HepG2 (cell line): Measurements from ENCODE around the gene ZNF700. TPM values are rescaled to one million over a fixed set of nuclear protein-coding genes. Genes with fewer than 3 reads are reported as not detected.

Experiments
- ARNT2 ChIP-seq: sonication (generic); formaldehyde crosslinking; IDR thresholded peaks from 2 replicates; pipeline ENCODE4 v1.8.0; 2022; ENCODE audit warnings: mild to moderate bottlenecking, low read depth, missing genetic modification reagents, moderate library complexity
- HHEX ChIP-seq: IDR thresholded peaks from 2 replicates; pipeline ENCODE4 v1.6.1; 2016; ENCODE audit warnings: control low read depth
- HNRNPLL ChIP-seq: fragments of 200-400 bp; formaldehyde crosslinking; IDR thresholded peaks from 2 replicates; pipeline ENCODE4 v1.6.1; 2017; ENCODE audit warnings: mild to moderate bottlenecking, low read depth, low read length; ENCODE audit not compliant: poor library complexity, severe bottlenecking
- KLF13 ChIP-seq: sonication (generic); formaldehyde crosslinking; IDR thresholded peaks from 2 replicates; pipeline ENCODE4 v1.4.0; 2020; ENCODE audit warnings: mild to moderate bottlenecking, missing genetic modification reagents
- MAX ChIP-seq: IDR thresholded peaks from 2 replicates; pipeline ENCODE4 v1.6.1; 2012; ENCODE audit warnings: inconsistent platforms
- RAD21 ChIP-seq: fragments of 450-650 bp; formaldehyde crosslinking; IDR thresholded peaks from 2 replicates; pipeline ENCODE4 v1.5.0; 2020; ENCODE audit warnings: mild to moderate bottlenecking
- SALL2 ChIP-seq: sonication (generic); formaldehyde crosslinking; IDR thresholded peaks from 2 replicates; pipeline ENCODE4 v1.8.1; 2023; ENCODE audit warnings: mild to moderate bottlenecking, missing genetic modification reagents, inconsistent platforms
- SAP130 ChIP-seq: IDR thresholded peaks from 2 replicates; pipeline ENCODE4 v1.6.1; 2016; ENCODE audit warnings: low read depth
- STAG1 ChIP-seq: sonication (generic); formaldehyde crosslinking; IDR thresholded peaks from 2 replicates; pipeline ENCODE4 v1.4.0; 2020; ENCODE audit warnings: missing genetic modification reagents
- THRA ChIP-seq: sonication (generic); formaldehyde crosslinking; IDR thresholded peaks from 2 replicates; pipeline ENCODE4 v1.4.0; 2020; ENCODE audit warnings: missing genetic modification reagents, borderline replicate concordance
- ZFY ChIP-seq: sonication (generic); formaldehyde crosslinking; IDR thresholded peaks from 2 replicates; pipeline ENCODE4 v1.4.0; 2020; ENCODE audit warnings: missing genetic modification reagents
- ZMAT3 ChIP-seq: sonication (generic); formaldehyde crosslinking; conservative IDR thresholded peaks from 2 replicates; pipeline ENCODE4 v1.7.0; 2021; ENCODE audit warnings: missing genetic modification reagents
- ZMYM2 ChIP-seq: sonication (generic); formaldehyde crosslinking; IDR thresholded peaks from 2 replicates; pipeline ENCODE4 v1.8.0; 2022; ENCODE audit warnings: mild to moderate bottlenecking, missing genetic modification reagents
- polyA plus RNA-seq, 8 experiments: library from polyadenylated mRNA; depleted of rRNA in 3 of 8; stranded (reverse) in 7 of 8; unstranded in 1 of 8; fragments of >200 nt; fragmentation: Illumina TruSeq in 4 of 8; extraction: Trizol in 4 of 8; gene quantifications; 2 replicates each; pipeline versions ENCODE4 v1.2.1 to v1.2.3, GENCODE V29; 2011 to 2016; ENCODE audit warnings: low read depth in 4 of 8, missing spikeins in 1 of 8, mixed read lengths in 1 of 8; ENCODE audit not compliant: insufficient read depth in 1 of 8
- total RNA-seq, 5 experiments: library from RNA; depleted of rRNA; stranded (reverse); fragments of >200 nt; fragmentation: Illumina TruSeq; extraction: Trizol; gene quantifications; 2 replicates each; pipeline ENCODE4 v1.2.3, GENCODE V29; 2016; ENCODE audit warnings: low read depth in 1 of 5
- TF ChIP-seq, protein P1 (sequence below): sonication (generic); formaldehyde crosslinking; IDR thresholded peaks from 2 replicates; pipeline ENCODE4 v1.5.0; 2020; ENCODE audit warnings: missing genetic modification reagents
- TF ChIP-seq, protein P2 (sequence below): sonication (generic); formaldehyde crosslinking; IDR thresholded peaks from 2 replicates; pipeline ENCODE4 v1.5.0; 2020; ENCODE audit warnings: mild to moderate bottlenecking, missing genetic modification reagents, moderate library complexity
- TF ChIP-seq, protein P3 (sequence below): sonication (generic); formaldehyde crosslinking; IDR thresholded peaks from 2 replicates; pipeline ENCODE4 v1.8.0; 2023; ENCODE audit warnings: mild to moderate bottlenecking, missing genetic modification reagents
- TF ChIP-seq, protein P4 (sequence below): sonication (generic); formaldehyde crosslinking; IDR thresholded peaks from 2 replicates; pipeline ENCODE4 v1.5.1; 2020; ENCODE audit warnings: mild to moderate bottlenecking, missing genetic modification reagents, moderate library complexity
- TF ChIP-seq, protein P5 (sequence below): sonication (generic); formaldehyde crosslinking; IDR thresholded peaks from 2 replicates; pipeline ENCODE4 v1.5.1; 2020; ENCODE audit warnings: missing genetic modification reagents, mild to moderate bottlenecking, borderline replicate concordance

Gene ZNF700
- total and polyA plus RNA-seq, 2 of the 13 experiments (the other 11 are each of a cell fraction or from before 2014, with no cell fraction given): 6.0 to 12.8 TPM

DNA sequence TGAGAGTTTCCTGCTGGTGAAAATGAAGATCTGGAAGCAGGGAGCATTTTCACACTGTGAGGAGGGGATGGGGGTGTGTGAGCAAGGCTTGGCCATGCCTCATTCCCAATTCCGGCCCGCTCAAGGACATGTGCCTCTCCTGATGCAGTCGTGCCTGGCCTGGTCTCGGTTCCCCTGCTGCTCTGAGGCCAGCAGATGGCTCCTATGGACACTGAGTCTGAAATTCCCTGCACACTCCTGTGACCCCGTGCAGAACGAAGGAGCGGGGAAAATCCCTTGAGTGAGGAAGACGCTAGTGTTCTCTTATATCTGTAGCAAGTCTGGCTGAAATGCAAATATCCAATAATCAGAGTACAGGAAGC, 39.6 kb downstream of the ZNF700 start (continued):
- TF ChIP-seq STAG1 (CRISPR knock-in tag) (peak; percentile 43), KLF13 (CRISPR knock-in tag) (no peak), ZFY (CRISPR knock-in tag) (0 out of 2 replicates have a peak, but pooled peaks have one; percentile 25), HHEX (CRISPR knock-in tag) (no peak), MAX (peak; percentile 52; the same call in 1 of the 2 replicates), ZMYM2 (CRISPR knock-in tag) (no peak), SAP130 (peak; percentile 65; the same call in 1 of the 2 replicates), ARNT2 (CRISPR knock-in tag) (no peak), HNRNPLL (no peak), RAD21 (CRISPR knock-in tag) (0 out of 2 replicates have a peak, but pooled peaks have one; percentile 9), SALL2 (CRISPR knock-in tag) (no peak), THRA (CRISPR knock-in tag) (peak; percentile 13; the same call in 1 of the 2 replicates), ZMAT3 (CRISPR knock-in tag) (0 out of 2 replicates have a peak, but pooled peaks have one; percentile 39)
- TF ChIP-seq, protein P1, sequence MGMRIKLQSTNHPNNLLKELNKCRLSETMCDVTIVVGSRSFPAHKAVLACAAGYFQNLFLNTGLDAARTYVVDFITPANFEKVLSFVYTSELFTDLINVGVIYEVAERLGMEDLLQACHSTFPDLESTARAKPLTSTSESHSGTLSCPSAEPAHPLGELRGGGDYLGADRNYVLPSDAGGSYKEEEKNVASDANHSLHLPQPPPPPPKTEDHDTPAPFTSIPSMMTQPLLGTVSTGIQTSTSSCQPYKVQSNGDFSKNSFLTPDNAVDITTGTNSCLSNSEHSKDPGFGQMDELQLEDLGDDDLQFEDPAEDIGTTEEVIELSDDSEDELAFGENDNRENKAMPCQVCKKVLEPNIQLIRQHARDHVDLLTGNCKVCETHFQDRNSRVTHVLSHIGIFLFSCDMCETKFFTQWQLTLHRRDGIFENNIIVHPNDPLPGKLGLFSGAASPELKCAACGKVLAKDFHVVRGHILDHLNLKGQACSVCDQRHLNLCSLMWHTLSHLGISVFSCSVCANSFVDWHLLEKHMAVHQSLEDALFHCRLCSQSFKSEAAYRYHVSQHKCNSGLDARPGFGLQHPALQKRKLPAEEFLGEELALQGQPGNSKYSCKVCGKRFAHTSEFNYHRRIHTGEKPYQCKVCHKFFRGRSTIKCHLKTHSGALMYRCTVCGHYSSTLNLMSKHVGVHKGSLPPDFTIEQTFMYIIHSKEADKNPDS (CRISPR knock-in tag): no peak
- TF ChIP-seq, protein P2, sequence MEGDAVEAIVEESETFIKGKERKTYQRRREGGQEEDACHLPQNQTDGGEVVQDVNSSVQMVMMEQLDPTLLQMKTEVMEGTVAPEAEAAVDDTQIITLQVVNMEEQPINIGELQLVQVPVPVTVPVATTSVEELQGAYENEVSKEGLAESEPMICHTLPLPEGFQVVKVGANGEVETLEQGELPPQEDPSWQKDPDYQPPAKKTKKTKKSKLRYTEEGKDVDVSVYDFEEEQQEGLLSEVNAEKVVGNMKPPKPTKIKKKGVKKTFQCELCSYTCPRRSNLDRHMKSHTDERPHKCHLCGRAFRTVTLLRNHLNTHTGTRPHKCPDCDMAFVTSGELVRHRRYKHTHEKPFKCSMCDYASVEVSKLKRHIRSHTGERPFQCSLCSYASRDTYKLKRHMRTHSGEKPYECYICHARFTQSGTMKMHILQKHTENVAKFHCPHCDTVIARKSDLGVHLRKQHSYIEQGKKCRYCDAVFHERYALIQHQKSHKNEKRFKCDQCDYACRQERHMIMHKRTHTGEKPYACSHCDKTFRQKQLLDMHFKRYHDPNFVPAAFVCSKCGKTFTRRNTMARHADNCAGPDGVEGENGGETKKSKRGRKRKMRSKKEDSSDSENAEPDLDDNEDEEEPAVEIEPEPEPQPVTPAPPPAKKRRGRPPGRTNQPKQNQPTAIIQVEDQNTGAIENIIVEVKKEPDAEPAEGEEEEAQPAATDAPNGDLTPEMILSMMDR (CRISPR knock-in tag): peak; percentile 54; the same call in 1 of the 2 replicates
- TF ChIP-seq, protein P3, sequence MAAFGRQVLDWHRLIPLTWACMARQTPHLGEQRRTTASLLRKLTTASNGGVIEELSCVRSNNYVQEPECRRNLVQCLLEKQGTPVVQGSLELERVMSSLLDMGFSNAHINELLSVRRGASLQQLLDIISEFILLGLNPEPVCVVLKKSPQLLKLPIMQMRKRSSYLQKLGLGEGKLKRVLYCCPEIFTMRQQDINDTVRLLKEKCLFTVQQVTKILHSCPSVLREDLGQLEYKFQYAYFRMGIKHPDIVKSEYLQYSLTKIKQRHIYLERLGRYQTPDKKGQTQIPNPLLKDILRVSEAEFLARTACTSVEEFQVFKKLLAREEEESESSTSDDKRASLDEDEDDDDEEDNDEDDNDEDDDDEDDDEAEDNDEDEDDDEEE (CRISPR knock-in tag): 0 out of 2 replicates have a peak, but pooled peaks have one; percentile 21
- TF ChIP-seq, protein P4, sequence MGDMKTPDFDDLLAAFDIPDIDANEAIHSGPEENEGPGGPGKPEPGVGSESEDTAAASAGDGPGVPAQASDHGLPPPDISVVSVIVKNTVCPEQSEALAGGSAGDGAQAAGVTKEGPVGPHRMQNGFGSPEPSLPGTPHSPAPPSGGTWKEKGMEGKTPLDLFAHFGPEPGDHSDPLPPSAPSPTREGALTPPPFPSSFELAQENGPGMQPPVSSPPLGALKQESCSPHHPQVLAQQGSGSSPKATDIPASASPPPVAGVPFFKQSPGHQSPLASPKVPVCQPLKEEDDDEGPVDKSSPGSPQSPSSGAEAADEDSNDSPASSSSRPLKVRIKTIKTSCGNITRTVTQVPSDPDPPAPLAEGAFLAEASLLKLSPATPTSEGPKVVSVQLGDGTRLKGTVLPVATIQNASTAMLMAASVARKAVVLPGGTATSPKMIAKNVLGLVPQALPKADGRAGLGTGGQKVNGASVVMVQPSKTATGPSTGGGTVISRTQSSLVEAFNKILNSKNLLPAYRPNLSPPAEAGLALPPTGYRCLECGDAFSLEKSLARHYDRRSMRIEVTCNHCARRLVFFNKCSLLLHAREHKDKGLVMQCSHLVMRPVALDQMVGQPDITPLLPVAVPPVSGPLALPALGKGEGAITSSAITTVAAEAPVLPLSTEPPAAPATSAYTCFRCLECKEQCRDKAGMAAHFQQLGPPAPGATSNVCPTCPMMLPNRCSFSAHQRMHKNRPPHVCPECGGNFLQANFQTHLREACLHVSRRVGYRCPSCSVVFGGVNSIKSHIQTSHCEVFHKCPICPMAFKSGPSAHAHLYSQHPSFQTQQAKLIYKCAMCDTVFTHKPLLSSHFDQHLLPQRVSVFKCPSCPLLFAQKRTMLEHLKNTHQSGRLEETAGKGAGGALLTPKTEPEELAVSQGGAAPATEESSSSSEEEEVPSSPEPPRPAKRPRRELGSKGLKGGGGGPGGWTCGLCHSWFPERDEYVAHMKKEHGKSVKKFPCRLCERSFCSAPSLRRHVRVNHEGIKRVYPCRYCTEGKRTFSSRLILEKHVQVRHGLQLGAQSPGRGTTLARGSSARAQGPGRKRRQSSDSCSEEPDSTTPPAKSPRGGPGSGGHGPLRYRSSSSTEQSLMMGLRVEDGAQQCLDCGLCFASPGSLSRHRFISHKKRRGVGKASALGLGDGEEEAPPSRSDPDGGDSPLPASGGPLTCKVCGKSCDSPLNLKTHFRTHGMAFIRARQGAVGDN (CRISPR knock-in tag): peak; percentile 62
- TF ChIP-seq, protein P5, sequence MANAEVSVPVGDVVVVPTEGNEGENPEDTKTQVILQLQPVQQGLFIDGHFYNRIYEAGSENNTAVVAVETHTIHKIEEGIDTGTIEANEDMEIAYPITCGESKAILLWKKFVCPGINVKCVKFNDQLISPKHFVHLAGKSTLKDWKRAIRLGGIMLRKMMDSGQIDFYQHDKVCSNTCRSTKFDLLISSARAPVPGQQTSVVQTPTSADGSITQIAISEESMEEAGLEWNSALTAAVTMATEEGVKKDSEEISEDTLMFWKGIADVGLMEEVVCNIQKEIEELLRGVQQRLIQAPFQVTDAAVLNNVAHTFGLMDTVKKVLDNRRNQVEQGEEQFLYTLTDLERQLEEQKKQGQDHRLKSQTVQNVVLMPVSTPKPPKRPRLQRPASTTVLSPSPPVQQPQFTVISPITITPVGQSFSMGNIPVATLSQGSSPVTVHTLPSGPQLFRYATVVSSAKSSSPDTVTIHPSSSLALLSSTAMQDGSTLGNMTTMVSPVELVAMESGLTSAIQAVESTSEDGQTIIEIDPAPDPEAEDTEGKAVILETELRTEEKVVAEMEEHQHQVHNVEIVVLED: no peak
